Naive thymus-derived CD8-positive, alpha-beta T cell (primary cell): ENCODE results near the gene EGFL7. TPM values are rescaled to one million over a fixed set of nuclear protein-coding genes. Genes with fewer than 3 reads are reported as not detected.

Source experiments
- ATAC-seq, 2 donors: fragments of 150-1000 bp; cut with Tn5 transposase in 1 of 2; sonication (Bioruptor Pico), chemical (Tn5 transposase) in 1 of 2; 1 replicate in 1 of 2; 2 replicates in 1 of 2; pipeline ENCODE4 v1.10.0; 2021; ENCODE audit warnings: mild to moderate bottlenecking in 2 of 2, moderate library complexity in 2 of 2
- POLR2A ChIA-PET: fragments of 350-600 bp; sonication (Branson Sonifier 250); formaldehyde crosslinking; loops from one replicate; lab custom pipeline; 2021; ENCODE audit warnings: antibody characterized with exemption; lab: Charles Lee
- DNase-seq, 10 donors: peaks; one replicate each; pipeline versions ENCODE4 v3.0.0 to v3.0.0-alpha.2; 2020 to 2022
- H3K27ac Mint-ChIP-seq, 10 donors: one replicate each; pipeline ENCODE4 v1.8.0; 2020 to 2022; ENCODE audit warnings: mild to moderate bottlenecking in 10 of 10, mixed read lengths in 10 of 10, moderate library complexity in 4 of 10, inconsistent platforms in 1 of 10
- H3K27me3 Mint-ChIP-seq, 5 donors: one replicate each; pipeline ENCODE4 v1.8.0; 2021 to 2022; ENCODE audit warnings: mixed read lengths in 5 of 5
- H3K36me3 Mint-ChIP-seq, 3 donors: one replicate each; pipeline ENCODE4 v1.8.0; 2020 to 2022; ENCODE audit warnings: mixed read lengths in 3 of 3, mild to moderate bottlenecking in 2 of 3, inconsistent platforms in 1 of 3
- H3K4me1 Mint-ChIP-seq, 4 donors: one replicate each; pipeline ENCODE4 v1.8.0; 2021 to 2022; ENCODE audit warnings: mixed read lengths in 4 of 4
- H3K4me3 Mint-ChIP-seq, 10 donors: one replicate each; pipeline ENCODE4 v1.8.0; 2020 to 2022; ENCODE audit warnings: mild to moderate bottlenecking in 10 of 10, mixed read lengths in 10 of 10, moderate library complexity in 6 of 10, inconsistent platforms in 1 of 10
- H3K9me3 Mint-ChIP-seq, 9 donors: one replicate each; pipeline ENCODE4 v1.8.0; 2020 to 2022; ENCODE audit warnings: mixed read lengths in 9 of 9, mild to moderate bottlenecking in 3 of 9, inconsistent platforms in 1 of 9, moderate library complexity in 1 of 9
- polyA plus RNA-seq, 3 donors: library from polyadenylated mRNA; unstranded; fragments of 300-500 nt; fragmentation: Illumina TruSeq; gene quantifications; one replicate each; pipeline ENCODE4 v1.2.3, GENCODE V29; 2021
- total RNA-seq, 8 experiments: library from RNA in 2 of 8; stranded (reverse) in 2 of 8; gene quantifications; one replicate each; pipeline ENCODE4 v1.2.3 and lab custom pipeline; 2021 to 2026

EGFL7 gene
- total and polyA plus RNA-seq, 5 experiments from 2014 or later = 0.36 to 1.2 (median 0.59) TPM; not detected in 1

GRCh38 chr9:136640171-136641111 is 22.3 kb upstream of the EGFL7 start:
- ATAC-seq (no peak), DNase-seq (no peak)
- H3K4me1 Mint-ChIP-seq = peaks cover 0 to 12% (median under 1%) of the 10 kb centered on the region in 4 donors
- H3K27ac Mint-ChIP-seq = peak overlapping the region in 2 of 10 donors; percentile 52 to 53
- H3K9me3 Mint-ChIP-seq = no peaks in the 10 kb centered on the region
- H3K36me3 Mint-ChIP-seq = peaks cover 0 to 2% (median 0%) of the 10 kb centered on the region in 3 donors
- POLR2A ChIA-PET = interaction anchor here (0.6 kb wide), 1 partner anchor 432 kb away, joined by 5 read pairs; no protein-coding TSS in a partner anchor
- peaks cover 0 to 21% (median 6%) of the 10 kb centered on the region in 5 donors for H3K27me3 Mint-ChIP-seq
- H3K4me3 Mint-ChIP-seq = no peak overlapping the region

GRCh38 chr9:136642439-136642921 is 20.2 kb upstream of the EGFL7 start:
- Mint-ChIP-seq H3K27ac (no peak overlapping the region), H3K9me3 (no peaks in the 10 kb centered on the region), H3K27me3 (peaks cover 7 to 35% (median 13%) of the 10 kb centered on the region in 5 donors), H3K4me3 (no peak overlapping the region), H3K4me1 (peaks cover 0 to 14% (median under 1%) of the 10 kb centered on the region in 4 donors), H3K36me3 (peaks cover 0 to 2% (median 0%) of the 10 kb centered on the region in 3 donors)
- ATAC-seq = no peak
- POLR2A ChIA-PET = interaction anchor here (0.7 kb wide), 1 partner anchor 355 kb away, joined by 3 read pairs; no protein-coding TSS in a partner anchor
- no peak for DNase-seq

- DNase-seq = no peak
- no peaks in the 10 kb centered on the region for H3K9me3 Mint-ChIP-seq
- H3K4me3 Mint-ChIP-seq = peak overlapping the region in 1 of 10 donors; percentile 28
- H3K36me3 Mint-ChIP-seq = peaks cover 0 to 2% (median 0%) of the 10 kb centered on the region in 3 donors
- POLR2A ChIA-PET = interaction anchor here (0.9 to 1.3 kb wide), 2 partner anchors 12 to 159 kb away, joined by 3 read pairs; no protein-coding TSS in a partner anchor
- H3K27me3 Mint-ChIP-seq = peaks cover 7 to 42% (median 15%) of the 10 kb centered on the region in 5 donors
- ATAC-seq = no peak
- peaks cover 0 to 17% (median under 1%) of the 10 kb centered on the region in 4 donors for H3K4me1 Mint-ChIP-seq
- no peak overlapping the region for H3K27ac Mint-ChIP-seq
These were observed 18.9 kb upstream of the EGFL7 start for GRCh38 chr9:136643596-136644342.

GRCh38 chr9:136644343-136644592 is 18.4 kb upstream of the EGFL7 start:
- DNase-seq (peak in 1 of 10 donors; percentile 57), ATAC-seq (no peak)
- H3K4me3 Mint-ChIP-seq = no peak overlapping the region
- no peaks in the 10 kb centered on the region for H3K9me3 Mint-ChIP-seq
- H3K36me3 Mint-ChIP-seq = peaks cover 0 to 2% (median 0%) of the 10 kb centered on the region in 3 donors
- H3K27me3 Mint-ChIP-seq = peaks cover 7 to 44% (median 17%) of the 10 kb centered on the region in 5 donors
- H3K4me1 Mint-ChIP-seq = peaks cover 0 to 18% (median under 1%) of the 10 kb centered on the region in 4 donors
- POLR2A ChIA-PET = interaction anchor here (1.3 kb wide), 1 partner anchor 159 kb away, joined by 3 read pairs; no protein-coding TSS in a partner anchor
- H3K27ac Mint-ChIP-seq = no peak overlapping the region

- ATAC-seq = peak; percentile 99
- peak in 9 of 10 donors; percentile 59 to 84 (median 69) for DNase-seq
These were observed 17.9 kb upstream of the EGFL7 start for GRCh38 chr9:136644593-136645351.

GRCh38 chr9:136645352-136645902 is 17.3 kb upstream of the EGFL7 start:
- peaks cover 7 to 44% (median 17%) of the 10 kb centered on the region in 5 donors for H3K27me3 Mint-ChIP-seq
- no peak for DNase-seq
- peaks cover 0 to 2% (median 0%) of the 10 kb centered on the region in 3 donors for H3K36me3 Mint-ChIP-seq
- H3K4me3 Mint-ChIP-seq = no peak overlapping the region
- POLR2A ChIA-PET = no interaction called here
- peaks cover 0 to 18% (median under 1%) of the 10 kb centered on the region in 4 donors for H3K4me1 Mint-ChIP-seq
- H3K9me3 Mint-ChIP-seq = no peaks in the 10 kb centered on the region
- no peak overlapping the region for H3K27ac Mint-ChIP-seq
- ATAC-seq = no peak

More at GRCh38 chr9:136644593-136645351, 17.9 kb upstream of the EGFL7 start:
- H3K27ac Mint-ChIP-seq = no peak overlapping the region
- POLR2A ChIA-PET = interaction anchor here (1.3 kb wide), 1 partner anchor 160 kb away, joined by 3 read pairs; no protein-coding TSS in a partner anchor
- no peaks in the 10 kb centered on the region for H3K9me3 Mint-ChIP-seq
- H3K4me3 Mint-ChIP-seq = no peak overlapping the region
- H3K36me3 Mint-ChIP-seq = peaks cover 0 to 2% (median 0%) of the 10 kb centered on the region in 3 donors
- H3K27me3 Mint-ChIP-seq = peaks cover 7 to 44% (median 17%) of the 10 kb centered on the region in 5 donors
- H3K4me1 Mint-ChIP-seq = peaks cover 0 to 18% (median under 1%) of the 10 kb centered on the region in 4 donors

GRCh38 chr9:136645903-136646754 is 16.6 kb upstream of the EGFL7 start:
- POLR2A ChIA-PET = interaction anchor here (0.6 kb wide), 1 partner anchor 185 kb away, joined by 3 read pairs; no protein-coding TSS in a partner anchor
- ATAC-seq (no peak), DNase-seq (no peak)
- H3K4me1 Mint-ChIP-seq = peaks cover 0 to 23% (median under 1%) of the 10 kb centered on the region in 4 donors
- no peak overlapping the region for H3K4me3 Mint-ChIP-seq
- H3K36me3 Mint-ChIP-seq = peaks cover 0 to 2% (median 0%) of the 10 kb centered on the region in 3 donors
- H3K27ac Mint-ChIP-seq = no peak overlapping the region
- no peaks in the 10 kb centered on the region for H3K9me3 Mint-ChIP-seq
- peaks cover 7 to 44% (median 17%) of the 10 kb centered on the region in 5 donors for H3K27me3 Mint-ChIP-seq

GRCh38 chr9:136646827-136647711 is 15.6 kb upstream of the EGFL7 start:
- Mint-ChIP-seq H3K9me3 (no peaks in the 10 kb centered on the region), H3K27me3 (peaks cover 7 to 44% (median 20%) of the 10 kb centered on the region in 5 donors), H3K36me3 (peaks cover 0 to 2% (median 0%) of the 10 kb centered on the region in 3 donors), H3K4me3 (no peak overlapping the region), H3K27ac (peak overlapping the region in 1 of 10 donors; percentile 73), H3K4me1 (peaks cover 0 to 23% (median under 1%) of the 10 kb centered on the region in 4 donors)
- no peak for DNase-seq
- ATAC-seq = no peak
- POLR2A ChIA-PET = no interaction called here

GRCh38 chr9:136648751-136649150 is 14.0 kb upstream of the EGFL7 start:
- DNase-seq = no peak
- Mint-ChIP-seq H3K27ac (no peak overlapping the region), H3K36me3 (no peaks in the 10 kb centered on the region), H3K4me1 (peaks cover 0 to 16% (median under 1%) of the 10 kb centered on the region in 4 donors), H3K9me3 (no peaks in the 10 kb centered on the region), H3K27me3 (peaks cover 2 to 40% (median 13%) of the 10 kb centered on the region in 5 donors), H3K4me3 (peak overlapping the region in 1 of 10 donors; percentile 11)
- ATAC-seq = no peak
- POLR2A ChIA-PET = no interaction called here

GRCh38 chr9:136650021-136650420 is 12.7 kb upstream of the EGFL7 start:
- ATAC-seq (no peak), DNase-seq (no peak)
- H3K36me3 Mint-ChIP-seq = no peaks in the 10 kb centered on the region
- H3K27ac Mint-ChIP-seq = no peak overlapping the region
- no peaks in the 10 kb centered on the region for H3K9me3 Mint-ChIP-seq
- POLR2A ChIA-PET = no interaction called here
- peaks cover 2 to 47% (median 15%) of the 10 kb centered on the region in 5 donors for H3K27me3 Mint-ChIP-seq
- no peak overlapping the region for H3K4me3 Mint-ChIP-seq
- H3K4me1 Mint-ChIP-seq = peaks cover 0 to 13% (median 0%) of the 10 kb centered on the region in 4 donors
